ENCODE measurements around the gene ADPRHL1.

DNA sequence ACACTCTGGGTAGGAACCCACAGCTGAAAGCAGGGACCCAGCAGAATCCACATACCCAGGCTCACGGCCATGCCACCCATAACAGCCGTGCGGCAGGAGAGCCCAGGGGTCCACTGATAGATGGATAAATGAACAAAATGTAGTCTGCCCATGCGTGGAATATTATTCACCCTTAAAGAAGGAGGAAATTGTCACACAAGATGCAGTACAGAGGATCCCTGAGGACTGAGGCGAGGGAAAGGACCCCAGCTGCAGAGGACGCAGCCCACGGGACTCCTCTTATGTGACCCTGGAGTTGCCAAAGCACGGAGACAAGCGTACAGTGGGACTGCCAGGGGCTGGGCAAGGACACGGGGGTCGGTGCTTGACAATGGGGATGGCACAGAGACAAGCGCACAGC is 100.0 kb downstream of the ADPRHL1 start:
- TF ChIP-seq TAF1 (IDR thresholded peaks at IDR 0.05; ENCODE audit: low read depth, low read length) (no peak), POLR2A (IDR thresholded peaks at IDR 0.05; ENCODE audit: low read depth, low read length) (no peak), POLR2AphosphoS5 (IDR thresholded peaks at IDR 0.05; ENCODE audit: low read depth, low read length) (no peak), SPI1 (IDR thresholded peaks at IDR 0.05; ENCODE audit: low read depth, low read length) (no peak)
